Activated T-helper 1 cell treated with anti-CD3 and anti-CD28 coated beads, Interleukin-12 subunit alpha, Interleukin-12 subunit beta, Interleukin-2, Interleukin-4 antibody, amounts not matched to agents 30 ng/mL and 10 ng/mL and 1 ng/mL, durations not matched to agents 14 hours and 24 hours and 36 hours (primary cell): ENCODE measurements around the gene SLC35G2. TPM values are rescaled to one million over a fixed set of nuclear protein-coding genes. Genes with fewer than 3 reads are reported as not detected.
A peak's percentile ranks its signal among the peaks of the same experiment; 100 is the strongest.

Source experiments
- DNase-seq: peaks from one replicate; pipeline ENCODE4 v3.0.0; 2021; ENCODE audit warnings: low spot score
- H3K27ac Mint-ChIP-seq: one replicate; pipeline ENCODE4 v1.8.0; 2021; ENCODE audit warnings: mild to moderate bottlenecking, mixed read lengths
- H3K27me3 Mint-ChIP-seq: one replicate; pipeline ENCODE4 v1.8.0; 2022; ENCODE audit warnings: mild to moderate bottlenecking, moderate library complexity, mixed read lengths; ENCODE audit not compliant: insufficient read depth
- H3K36me3 Mint-ChIP-seq: one replicate; pipeline ENCODE4 v1.8.0; 2021; ENCODE audit warnings: low read depth, mixed read lengths
- H3K4me1 Mint-ChIP-seq: one replicate; pipeline ENCODE4 v1.8.0; 2021; ENCODE audit warnings: low read depth, mixed read lengths
- H3K4me3 Mint-ChIP-seq: one replicate; pipeline ENCODE4 v1.8.0; 2021; ENCODE audit warnings: mild to moderate bottlenecking, moderate library complexity, mixed read lengths
- H3K9me3 Mint-ChIP-seq: one replicate; pipeline ENCODE4 v1.8.0; 2021; ENCODE audit warnings: mixed read lengths
- intact Hi-C: fragments of 100-400 bp; cut with micrococcal nuclease; formaldehyde crosslinking; loops from one replicate; pipeline ENCODE4 v1.15.1; 2024
- total RNA-seq: library from RNA; stranded (reverse); gene quantifications from 2 replicates; pipeline ENCODE4 v1.2.3, GENCODE V29; 2022

The SLC35G2 gene
- total RNA-seq, 1 donor from 2014 or later, result 3.0 TPM

- H3K4me1 Mint-ChIP-seq, result peaks cover 21% of the 10 kb centered on the region
- H3K27ac Mint-ChIP-seq, result no peak overlapping the region
- no peaks in the 10 kb centered on the region for H3K27me3 Mint-ChIP-seq
- no peak for DNase-seq
- H3K4me3 Mint-ChIP-seq, result no peak overlapping the region
- peaks cover 15% of the 10 kb centered on the region for H3K36me3 Mint-ChIP-seq
- intact Hi-C loops, result loop anchor here (2.0 kb wide), 1 partner anchor 24 kb away; the partner anchor contains the start of gene NCK1
- no peaks in the 10 kb centered on the region for H3K9me3 Mint-ChIP-seq
These were observed 20.0 kb downstream of the SLC35G2 start for GRCh38 chr3:136838641-136839555.

GRCh38 chr3:136839556-136839931 is 20.6 kb downstream of the SLC35G2 start:
- Mint-ChIP-seq H3K4me3 (no peak overlapping the region), H3K36me3 (peaks cover 16% of the 10 kb centered on the region), H3K27ac (no peak overlapping the region), H3K27me3 (no peaks in the 10 kb centered on the region), H3K9me3 (no peaks in the 10 kb centered on the region), H3K4me1 (peaks cover 21% of the 10 kb centered on the region)
- intact Hi-C loops, result loop anchor here (2.0 kb wide), 1 partner anchor 23 kb away; the partner anchor contains the start of gene NCK1
- no peak for DNase-seq

DNA sequence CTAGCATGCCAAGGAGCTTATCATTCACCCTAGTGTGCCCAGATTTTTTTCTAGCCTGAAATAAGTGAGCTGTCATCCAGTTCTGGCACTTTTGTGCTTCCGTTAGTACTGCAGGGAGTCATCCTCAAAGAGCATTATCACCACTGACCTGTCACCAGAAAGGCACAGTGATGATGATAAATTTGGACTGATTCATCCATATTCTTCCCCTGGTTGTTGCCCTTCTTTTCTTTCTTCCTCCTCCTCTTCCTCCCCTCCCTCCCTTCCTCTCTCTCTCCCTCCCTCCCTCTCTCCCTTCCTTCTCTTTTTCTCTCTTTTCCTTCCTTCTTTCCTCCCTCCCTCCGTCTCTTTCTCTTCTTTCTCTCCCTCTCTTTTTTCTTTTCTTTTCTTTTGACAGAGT is 21.3 kb downstream of the SLC35G2 start:
- DNase-seq, result no peak
- H3K36me3 Mint-ChIP-seq, result peaks cover 18% of the 10 kb centered on the region
- no peak overlapping the region for H3K4me3 Mint-ChIP-seq
- H3K27ac Mint-ChIP-seq, result no peak overlapping the region
- H3K27me3 Mint-ChIP-seq, result no peaks in the 10 kb centered on the region
- no peaks in the 10 kb centered on the region for H3K9me3 Mint-ChIP-seq
- intact Hi-C loops, result no loop called here
- peaks cover 21% of the 10 kb centered on the region for H3K4me1 Mint-ChIP-seq

DNA sequence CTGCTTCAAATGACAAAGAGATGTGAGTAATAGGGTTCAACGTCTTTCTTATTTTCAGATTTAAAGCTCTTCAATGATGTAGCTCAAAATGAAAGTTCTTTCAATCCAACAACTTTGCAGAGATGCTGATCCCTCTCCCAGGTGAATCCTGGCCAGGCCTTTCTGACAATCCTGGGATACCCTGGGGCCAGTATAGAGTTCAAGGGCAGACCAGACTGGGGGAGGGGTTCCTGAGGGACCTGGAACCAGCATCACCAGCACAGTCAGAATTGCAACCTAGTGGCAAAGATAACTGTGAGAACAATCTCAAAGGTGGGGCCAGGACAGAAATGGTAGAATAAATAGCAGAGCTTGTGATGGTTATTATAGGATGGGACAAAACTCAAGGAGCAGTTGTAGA is 23.4 kb downstream of the SLC35G2 start:
- intact Hi-C loops, result no loop called here
- H3K27ac Mint-ChIP-seq, result no peak overlapping the region
- H3K27me3 Mint-ChIP-seq, result no peaks in the 10 kb centered on the region
- H3K9me3 Mint-ChIP-seq, result no peaks in the 10 kb centered on the region
- no peak overlapping the region for H3K4me3 Mint-ChIP-seq
- no peak for DNase-seq
- H3K36me3 Mint-ChIP-seq, result peaks cover 23% of the 10 kb centered on the region
- peaks cover 21% of the 10 kb centered on the region for H3K4me1 Mint-ChIP-seq

DNA sequence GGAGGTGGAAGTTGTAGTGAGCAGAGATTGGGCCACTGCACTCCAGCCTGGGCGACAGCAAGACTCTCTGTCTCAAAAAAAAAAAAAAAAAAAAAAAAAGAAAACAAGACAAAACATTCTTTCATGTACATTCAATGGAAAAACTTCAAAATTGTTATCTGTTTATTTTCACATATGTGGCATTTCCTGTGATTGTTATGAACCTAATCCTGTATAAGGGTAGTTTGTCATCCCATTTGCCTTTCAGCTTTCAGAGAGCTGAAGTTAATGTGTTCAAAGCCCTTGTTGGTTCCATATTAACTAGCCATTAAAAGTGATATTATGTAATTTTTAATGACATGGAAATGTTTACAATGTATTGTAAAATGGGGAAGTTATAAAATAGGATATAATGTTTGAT is 25.8 kb downstream of the SLC35G2 start:
- no peak for DNase-seq
- intact Hi-C loops, result no loop called here
- H3K9me3 Mint-ChIP-seq, result no peaks in the 10 kb centered on the region
- no peak overlapping the region for H3K27ac Mint-ChIP-seq
- no peaks in the 10 kb centered on the region for H3K27me3 Mint-ChIP-seq
- peaks cover 20% of the 10 kb centered on the region for H3K36me3 Mint-ChIP-seq
- H3K4me3 Mint-ChIP-seq, result no peak overlapping the region
- peaks cover 4% of the 10 kb centered on the region for H3K4me1 Mint-ChIP-seq

- intact Hi-C loops, result no loop called here
- peaks cover 10% of the 10 kb centered on the region for H3K36me3 Mint-ChIP-seq
- no peak for DNase-seq
- H3K27me3 Mint-ChIP-seq, result no peaks in the 10 kb centered on the region
- H3K4me3 Mint-ChIP-seq, result no peak overlapping the region
- H3K27ac Mint-ChIP-seq, result no peak overlapping the region
- H3K4me1 Mint-ChIP-seq, result peaks cover 15% of the 10 kb centered on the region
- H3K9me3 Mint-ChIP-seq, result no peaks in the 10 kb centered on the region
These were observed 33.3 kb downstream of the SLC35G2 start for GRCh38 chr3:136852180-136852579.

DNA sequence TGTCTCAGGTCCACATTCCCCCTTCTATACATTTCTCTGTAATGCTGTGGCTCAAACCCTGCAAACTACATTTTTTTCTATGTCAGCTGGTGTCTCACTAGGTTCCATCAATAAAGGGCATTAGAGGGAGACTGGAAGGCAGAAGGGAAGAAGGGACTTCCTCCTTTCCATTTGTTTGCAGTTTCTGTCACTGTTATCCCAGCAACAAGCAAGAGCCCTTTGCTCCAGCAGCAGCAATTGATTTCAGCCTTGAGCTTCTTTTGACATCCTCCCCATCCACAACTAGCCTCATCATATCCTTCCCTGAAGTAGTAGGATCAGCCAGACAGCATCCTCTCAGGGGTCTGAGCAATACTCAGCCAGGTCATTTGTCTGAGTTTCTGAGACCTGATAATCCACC is 37.7 kb downstream of the SLC35G2 start:
- H3K36me3 Mint-ChIP-seq, result peaks cover 11% of the 10 kb centered on the region
- no peak overlapping the region for H3K4me3 Mint-ChIP-seq
- H3K4me1 Mint-ChIP-seq, result peaks cover 49% of the 10 kb centered on the region
- DNase-seq, result no peak
- no peaks in the 10 kb centered on the region for H3K9me3 Mint-ChIP-seq
- intact Hi-C loops, result no loop called here
- H3K27ac Mint-ChIP-seq, result no peak overlapping the region
- no peaks in the 10 kb centered on the region for H3K27me3 Mint-ChIP-seq

GRCh38 chr3:136858381-136858780 is 39.5 kb downstream of the SLC35G2 start:
- no peak overlapping the region for H3K27ac Mint-ChIP-seq
- no peak for DNase-seq
- H3K4me3 Mint-ChIP-seq, result no peak overlapping the region
- intact Hi-C loops, result no loop called here
- no peaks in the 10 kb centered on the region for H3K9me3 Mint-ChIP-seq
- H3K4me1 Mint-ChIP-seq, result peaks cover 58% of the 10 kb centered on the region
- no peaks in the 10 kb centered on the region for H3K27me3 Mint-ChIP-seq
- H3K36me3 Mint-ChIP-seq, result peaks cover 11% of the 10 kb centered on the region

GRCh38 chr3:136860541-136860940 is 41.6 kb downstream of the SLC35G2 start:
- DNase-seq, result no peak
- H3K27me3 Mint-ChIP-seq, result no peaks in the 10 kb centered on the region
- peaks cover 9% of the 10 kb centered on the region for H3K36me3 Mint-ChIP-seq
- peak overlapping the region; percentile 99 for H3K27ac Mint-ChIP-seq
- no peaks in the 10 kb centered on the region for H3K9me3 Mint-ChIP-seq
- intact Hi-C loops, result loop anchor here (5.0 kb wide), 4 partner anchors 37 to 783 kb away; no protein-coding TSS in a partner anchor
- peak overlapping the region; percentile 97 for H3K4me3 Mint-ChIP-seq
- H3K4me1 Mint-ChIP-seq, result peaks cover 62% of the 10 kb centered on the region

DNA sequence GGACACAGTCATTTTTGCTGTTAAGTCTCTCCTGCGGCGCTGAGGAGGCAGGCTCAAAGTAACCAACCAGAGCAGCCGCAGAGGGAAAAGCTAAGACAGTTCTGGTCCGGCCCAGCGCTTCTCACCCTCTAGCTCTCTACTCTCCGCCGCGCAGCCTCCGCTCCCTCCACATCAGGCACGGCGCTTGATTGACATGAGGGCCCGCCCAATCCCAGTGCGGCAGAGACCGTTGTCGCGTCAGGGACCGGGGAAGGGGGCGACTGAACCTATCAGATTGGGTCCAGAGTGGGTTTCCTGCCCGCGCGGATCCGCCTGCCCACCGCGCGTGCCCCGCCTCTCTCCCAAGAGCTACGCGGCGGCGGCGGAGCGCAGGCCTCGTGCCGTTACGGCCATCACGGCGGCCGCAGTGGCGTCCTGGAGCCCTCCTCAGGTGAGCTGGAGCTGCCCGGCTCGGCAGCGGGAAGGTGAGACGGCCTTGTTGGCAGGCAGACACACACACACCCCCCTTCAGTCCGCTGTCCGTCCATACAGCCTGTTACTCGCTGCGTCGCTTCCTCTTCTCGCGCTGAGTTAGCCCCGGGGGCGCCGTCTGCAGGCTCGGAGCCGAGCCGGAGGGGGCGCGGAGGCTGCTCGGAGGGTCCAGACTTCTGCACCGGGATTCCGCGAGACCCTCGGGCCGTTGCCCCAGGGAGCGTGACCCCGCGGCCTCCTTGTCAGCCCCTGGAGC is 43.1 kb downstream of the SLC35G2 start, which contains the start of gene NCK1:
Gene NCK1, plus strand, starts transcription at position 319 of the 727 bp plus-strand sequence. CDS start 65,794 bp downstream, outside the sequence.
- Mint-ChIP-seq H3K4me3 (peak within 1 kb of the TSS; percentile 97), H3K27ac (peak within 1 kb of the TSS; percentile 99), H3K36me3 (peaks cover 11% of the 10 kb centered on the region), H3K9me3 (no peaks in the 10 kb centered on the region), H3K4me1 (peaks cover 55% of the 10 kb centered on the region), H3K27me3 (no peaks in the 10 kb centered on the region)
- intact Hi-C loops, result loop anchor here (1.0 to 5.0 kb wide), 12 partner anchors 23 to 785 kb away; partner anchors contain the start of genes MSL2, PCCB and STAG1
- DNase-seq, result peak; percentile 98

DNA sequence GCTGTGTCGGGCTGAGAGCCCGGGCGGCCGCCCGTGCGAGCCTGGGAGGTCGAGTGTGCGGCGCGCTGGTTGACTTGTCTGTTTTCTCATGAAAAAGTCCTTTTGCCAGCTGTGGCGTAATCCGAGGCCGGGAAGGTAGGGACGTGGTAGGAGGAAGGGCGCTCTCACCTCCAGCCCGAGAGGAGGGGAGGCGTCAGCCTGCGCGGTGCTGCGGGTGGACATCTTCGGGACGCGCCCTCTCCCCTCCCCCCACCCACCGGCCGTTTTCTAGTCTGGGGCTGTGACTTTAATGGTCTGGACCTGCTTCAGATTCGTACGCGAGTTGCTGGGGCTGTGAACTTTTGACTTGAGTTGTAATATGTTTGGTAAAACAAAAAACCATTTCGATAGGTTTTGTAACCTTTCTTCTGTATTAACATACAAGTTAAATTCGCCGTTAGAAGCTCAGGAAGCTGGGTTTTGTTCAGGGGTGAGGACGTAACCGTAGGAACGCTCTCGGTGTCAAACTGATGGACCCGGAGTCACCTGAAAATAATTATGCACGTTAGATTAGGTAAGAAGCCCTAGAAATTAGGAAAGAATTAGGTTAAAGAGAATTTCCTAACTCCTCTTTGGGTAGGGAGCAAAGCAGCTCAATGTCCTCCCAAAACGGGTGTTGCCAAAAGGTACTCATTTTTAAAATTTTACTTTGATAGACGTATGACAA is 43.8 kb downstream of the SLC35G2 start:
- Mint-ChIP-seq H3K4me1 (peaks cover 53% of the 10 kb centered on the region), H3K36me3 (peaks cover 17% of the 10 kb centered on the region), H3K27ac (peak overlapping the region; percentile 99), H3K27me3 (no peaks in the 10 kb centered on the region), H3K9me3 (no peaks in the 10 kb centered on the region), H3K4me3 (peak overlapping the region; percentile 97)
- intact Hi-C loops, result loop anchor here (1.0 to 5.0 kb wide), 12 partner anchors 24 to 785 kb away; partner anchors contain the start of genes MSL2, PCCB and STAG1
- DNase-seq, result peak; percentile 38

- Mint-ChIP-seq H3K4me3 (no peak overlapping the region), H3K9me3 (peaks cover 12% of the 10 kb centered on the region), H3K36me3 (peaks cover 44% of the 10 kb centered on the region), H3K4me1 (peaks cover 32% of the 10 kb centered on the region), H3K27me3 (no peaks in the 10 kb centered on the region), H3K27ac (no peak overlapping the region)
- intact Hi-C loops, result no loop called here
- no peak for DNase-seq
These were observed 50.4 kb downstream of the SLC35G2 start for GRCh38 chr3:136869282-136869681.
